HTERT RPE-1 (cell line): Measurements from ENCODE around the gene ZBTB8OS.
"Not testable (repeated sequence)": the region's sequence is repeated elsewhere in the genome, so short reads cannot be mapped to it uniquely, and the experiment has no call there.

Experiments
- in situ Hi-C: fragments of 300-500 bp; cut with MboI; formaldehyde crosslinking; loops from 4 replicates; pipeline ENCODE4 v1.14.3; 2020; ENCODE audit warnings: low sequenced_read_pairs

The ZBTB8OS gene

GRCh38 chr1:32650752-32651460 is 556 bp upstream of the ZBTB8OS start, which contains the start of gene RBBP4:
RBBP4 (plus strand) TSS chr1:32651208; CDS start chr1:32651307, 99 bp downstream.
- in situ Hi-C loops = no loop called here

- in situ Hi-C loops = no loop called here
These were observed 2.8 kb downstream of the ZBTB8OS start for GRCh38 chr1:32647308-32648134.

DNA sequence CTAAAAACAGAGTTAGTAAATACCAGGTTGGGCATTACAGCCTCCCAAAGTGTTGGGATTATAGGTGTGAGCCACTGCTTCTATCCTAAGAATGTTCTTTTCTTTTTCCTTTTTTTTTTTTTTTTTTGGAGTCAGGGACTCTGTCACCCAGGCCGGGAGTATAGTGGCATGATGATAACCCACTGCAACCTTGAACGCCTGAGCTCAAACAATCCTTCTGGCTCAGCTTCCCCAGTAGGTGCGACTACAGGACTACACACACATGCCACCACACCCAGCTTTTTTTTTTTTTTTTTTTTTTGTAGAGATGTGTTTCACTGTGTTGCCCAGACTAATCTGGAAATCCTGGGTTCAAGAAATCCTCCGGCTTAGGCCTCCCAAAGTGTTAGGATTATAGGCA is 5.9 kb downstream of the ZBTB8OS start:
- in situ Hi-C loops = no loop called here

DNA sequence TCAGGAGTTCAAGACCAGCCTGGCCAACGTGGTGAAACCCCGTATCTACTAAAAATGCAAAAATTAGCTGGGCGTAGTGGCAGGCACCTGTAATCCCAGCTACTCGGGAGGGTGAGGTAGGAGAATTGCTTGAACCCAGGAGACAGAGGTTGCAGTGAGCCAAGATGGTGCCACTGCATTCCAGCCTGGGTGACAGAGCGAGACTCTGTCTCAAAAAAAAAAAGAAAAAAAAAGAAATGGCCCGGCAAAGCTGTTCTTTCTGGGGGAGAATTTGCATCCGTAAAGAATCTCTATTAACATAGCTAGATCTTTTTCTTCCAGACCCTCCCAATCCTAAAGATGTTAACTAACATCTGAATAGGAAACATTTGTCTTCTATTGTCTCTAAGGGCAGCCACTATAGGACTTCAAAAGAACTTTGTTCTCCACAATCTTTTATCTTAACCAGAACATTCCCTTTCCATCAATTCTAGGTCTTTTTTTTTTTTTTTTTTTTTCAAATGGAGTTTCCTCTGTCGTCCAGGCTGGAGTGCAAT is 8.0 kb downstream of the ZBTB8OS start:
- in situ Hi-C loops = not testable (repeated sequence)

- in situ Hi-C loops = no loop called here
These were observed 10.8 kb downstream of the ZBTB8OS start for GRCh38 chr1:32639489-32640075.

- in situ Hi-C loops = no loop called here
These were observed 13.3 kb downstream of the ZBTB8OS start for GRCh38 chr1:32636914-32637645.

- in situ Hi-C loops = no loop called here
These were observed 14.7 kb downstream of the ZBTB8OS start for GRCh38 chr1:32635508-32636277.

- in situ Hi-C loops = no loop called here
These were observed 17.5 kb downstream of the ZBTB8OS start for GRCh38 chr1:32632829-32633228.

DNA sequence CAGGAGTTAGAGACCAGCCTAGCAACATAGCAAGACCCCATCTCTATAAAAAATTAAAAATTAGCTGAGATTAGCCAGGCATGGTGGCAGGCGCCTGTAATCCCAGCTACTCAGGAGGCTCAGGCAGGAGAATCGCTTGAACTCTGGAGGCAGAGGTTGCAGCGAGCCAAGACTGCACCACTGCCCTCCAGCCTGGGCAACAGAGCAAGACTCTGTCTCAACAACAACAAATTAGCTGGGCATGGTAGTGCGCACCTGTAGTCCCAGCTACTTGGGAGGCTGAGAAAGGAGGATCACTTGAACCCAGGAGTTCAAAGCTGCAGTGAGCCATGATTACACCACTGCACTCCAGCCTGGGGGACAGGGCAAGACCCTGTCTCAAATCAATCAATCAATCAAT is 20.2 kb downstream of the ZBTB8OS start:
- in situ Hi-C loops = not testable (repeated sequence)

DNA sequence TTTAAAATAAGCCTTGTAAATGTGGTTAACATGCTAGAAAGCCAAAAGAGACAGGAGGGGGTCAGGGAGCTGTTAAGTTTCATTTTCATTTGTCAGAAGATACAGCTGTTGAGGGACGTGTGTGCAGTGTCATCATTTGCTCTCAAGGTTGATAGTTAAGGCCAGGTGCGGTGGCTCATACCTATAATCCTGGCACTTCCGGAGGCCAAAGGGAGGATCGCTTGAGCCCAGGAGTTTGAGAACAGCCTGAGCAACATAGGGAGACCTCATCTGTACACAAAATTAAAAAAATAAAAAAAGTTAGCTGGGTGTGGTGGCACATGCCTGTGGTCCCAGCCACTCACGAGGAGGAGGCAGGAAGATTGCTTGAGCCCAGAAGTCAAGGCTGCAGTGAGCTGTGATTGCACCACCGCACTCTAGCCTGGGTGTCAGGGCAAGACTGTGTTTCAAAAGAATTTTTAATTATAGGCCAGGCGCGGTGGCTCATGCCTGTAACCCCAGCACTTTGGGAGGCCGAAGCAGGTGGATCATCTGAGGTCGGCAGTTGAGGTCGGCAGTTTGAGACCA is 22.7 kb downstream of the ZBTB8OS start:
- in situ Hi-C loops = no loop called here

GRCh38 chr1:32626176-32626575 is 24.2 kb downstream of the ZBTB8OS start:
- in situ Hi-C loops = no loop called here

DNA sequence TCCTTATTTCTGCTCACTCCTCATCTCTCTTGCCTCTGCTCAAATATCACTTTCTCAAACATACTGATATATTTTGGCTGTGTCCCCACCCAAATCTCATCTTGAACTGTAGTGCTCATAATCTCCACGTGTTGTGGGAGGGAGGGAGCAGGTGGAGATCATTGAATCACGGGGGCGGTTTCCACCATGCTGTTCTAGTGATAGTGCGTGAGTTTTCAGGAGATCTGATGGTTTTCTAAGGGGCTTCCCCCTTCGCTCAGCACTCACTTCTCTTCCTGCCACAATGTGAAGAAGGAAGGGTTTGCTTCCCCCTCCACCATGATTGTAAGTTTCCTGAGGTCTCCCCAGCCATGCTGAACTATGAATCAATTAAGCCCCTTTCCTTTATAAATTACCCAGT is 26.6 kb downstream of the ZBTB8OS start:
- in situ Hi-C loops = no loop called here

DNA sequence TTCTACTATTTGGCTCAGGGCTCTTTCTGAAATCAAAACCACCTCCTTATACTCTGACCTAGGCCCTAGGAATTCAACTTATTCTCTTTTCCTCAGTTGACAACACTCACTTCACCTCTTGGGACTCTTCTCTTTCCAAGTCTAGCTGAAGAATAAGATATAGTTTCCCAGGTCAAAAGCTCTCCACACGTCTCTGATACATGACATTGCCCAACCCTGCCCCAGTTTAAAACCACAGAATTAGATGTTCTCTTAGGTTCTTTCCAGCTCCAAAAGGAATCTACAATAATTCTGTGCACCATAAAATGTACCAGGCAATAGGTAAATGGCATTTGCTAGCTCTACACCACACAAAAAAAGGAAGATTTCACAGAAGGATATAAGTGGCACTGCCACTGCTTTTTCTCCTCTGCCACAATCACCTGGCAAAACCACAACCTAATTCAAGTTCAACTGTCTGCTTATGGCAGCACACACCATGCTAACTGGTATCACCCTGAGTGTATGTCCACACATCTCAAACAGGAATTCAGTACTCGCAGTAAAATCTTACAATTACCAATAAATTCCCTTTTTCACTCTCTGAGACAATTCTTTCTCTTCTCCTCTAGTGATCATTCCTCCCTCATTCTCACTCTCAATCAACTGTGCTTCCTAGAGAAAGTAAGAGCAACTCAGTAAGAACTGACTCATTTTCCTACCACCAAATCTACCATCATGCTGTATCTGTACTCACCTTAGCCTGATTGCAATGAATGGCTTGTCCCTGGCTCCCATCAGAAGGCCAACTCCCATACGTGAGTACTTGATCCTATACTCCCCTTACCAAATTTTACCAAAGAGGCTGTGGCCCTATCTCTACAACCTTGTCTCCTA is 27.3 kb downstream of the ZBTB8OS start:
- in situ Hi-C loops = no loop called here

GRCh38 chr1:32622205-32622604 is 28.1 kb downstream of the ZBTB8OS start:
- in situ Hi-C loops = no loop called here

- in situ Hi-C loops = no loop called here
These were observed 30.5 kb downstream of the ZBTB8OS start for GRCh38 chr1:32619701-32620485.

DNA sequence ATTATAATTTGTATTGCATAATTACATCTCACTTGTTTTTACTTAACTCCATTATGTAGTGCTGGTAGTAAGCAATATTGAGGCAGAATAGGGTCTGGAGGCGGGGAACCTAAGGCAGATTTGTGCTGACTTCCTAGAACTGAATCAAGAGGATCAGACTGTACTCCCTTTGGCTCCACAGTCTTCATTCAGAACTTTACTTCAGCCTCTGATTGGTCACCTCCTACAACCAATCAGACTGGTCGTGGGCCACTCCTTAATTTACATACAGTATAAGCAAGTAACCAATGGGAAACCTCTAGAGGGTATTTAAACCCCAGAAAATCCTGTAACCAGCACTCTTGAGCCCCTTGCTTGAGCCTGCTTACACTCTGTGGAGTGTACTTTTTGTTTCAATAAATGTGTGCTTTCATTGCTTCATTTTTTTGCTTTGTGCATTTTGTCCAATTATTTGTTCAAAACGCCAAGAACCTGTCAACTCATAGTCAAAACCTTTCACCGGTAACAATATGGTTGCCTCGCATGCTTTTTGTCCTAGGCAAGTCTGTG is 31.6 kb downstream of the ZBTB8OS start:
- in situ Hi-C loops = no loop called here

DNA sequence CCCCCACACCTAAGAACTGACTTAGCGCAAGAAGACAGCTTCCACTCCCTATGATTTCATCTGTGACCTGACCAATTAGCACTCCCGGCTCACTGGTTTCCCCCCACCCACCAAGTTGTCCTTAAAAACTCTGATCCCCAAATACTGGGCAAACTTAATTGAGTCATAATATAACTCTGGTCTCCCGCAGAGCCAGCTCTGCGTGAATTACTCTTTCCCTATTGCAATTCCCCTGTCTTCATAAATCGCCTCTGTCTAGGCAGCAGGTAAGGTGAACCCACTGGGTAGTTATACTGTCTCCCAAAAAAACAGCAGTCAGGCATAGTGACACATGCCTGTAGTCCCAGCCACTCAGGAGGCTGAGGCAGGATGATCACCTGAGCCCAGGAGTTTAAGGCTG is 36.9 kb downstream of the ZBTB8OS start:
- in situ Hi-C loops = no loop called here
